ENCODE results near the gene ADAM12.

Gene ADAM12

DNA sequence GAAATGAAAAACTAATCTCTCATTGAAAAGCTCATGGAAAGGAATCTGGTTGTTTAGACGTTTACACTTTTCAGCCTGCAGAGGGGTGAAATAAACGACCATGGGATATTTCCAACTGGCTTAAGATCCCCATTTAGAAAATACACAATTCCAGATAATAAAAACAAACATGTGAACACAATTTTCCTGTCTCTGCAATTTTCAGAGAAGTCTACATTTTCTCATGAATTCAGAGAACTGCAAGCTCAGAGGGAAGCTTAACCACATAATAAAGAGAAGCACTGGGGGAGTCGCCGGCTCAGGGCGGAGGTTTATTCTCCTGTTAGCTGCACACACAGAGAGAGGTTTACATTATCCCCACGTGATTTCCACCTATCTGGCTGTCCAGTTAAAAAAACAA lies 276.8 kb downstream of the ADAM12 start:
- no peak for TF ChIP-seq CTCF (IDR thresholded peaks at IDR 0.05; ENCODE audit: borderline replicate concordance, insufficient read depth, low read depth, low read length)
- no peak overlapping the region for H3K4me3 ChIP-seq (ENCODE audit: low read depth, low read length)

DNA sequence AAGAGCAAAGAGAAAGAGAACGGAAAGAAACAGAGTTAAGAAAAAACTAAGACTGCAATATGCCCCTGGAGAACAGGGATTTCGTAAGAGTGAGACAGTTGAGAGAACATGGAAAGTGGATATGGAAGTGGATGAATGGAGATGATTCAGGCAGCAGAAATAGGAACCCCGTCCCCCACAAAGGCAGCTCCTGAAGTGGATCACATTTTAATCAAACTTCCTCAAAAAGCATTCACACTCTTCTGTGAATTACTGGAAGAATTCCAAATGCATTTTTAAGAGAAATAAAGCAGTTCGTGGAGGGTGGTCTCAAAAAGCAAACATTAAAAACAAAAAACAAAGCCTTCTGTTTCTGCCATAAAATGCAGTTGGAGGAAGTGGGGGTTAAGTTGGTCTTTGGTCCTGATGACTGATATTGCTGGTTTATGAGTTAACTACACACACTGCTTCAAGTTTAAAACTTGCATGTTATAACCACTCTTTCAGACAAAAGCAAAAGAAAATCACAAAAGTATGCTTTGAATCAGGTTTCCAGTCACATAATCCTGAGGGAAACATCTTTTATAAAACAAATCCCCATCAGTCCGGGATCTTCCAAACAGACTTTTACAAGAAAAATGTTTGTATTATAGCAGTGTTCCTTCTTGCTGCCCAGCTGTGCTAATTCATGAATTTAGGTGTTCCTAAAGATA lies 277.6 kb downstream of the ADAM12 start:
- H3K4me3 ChIP-seq (ENCODE audit: low read depth, low read length) = no peak overlapping the region
- TF ChIP-seq CTCF (IDR thresholded peaks at IDR 0.05; ENCODE audit: borderline replicate concordance, insufficient read depth, low read depth, low read length) = no peak

DNA sequence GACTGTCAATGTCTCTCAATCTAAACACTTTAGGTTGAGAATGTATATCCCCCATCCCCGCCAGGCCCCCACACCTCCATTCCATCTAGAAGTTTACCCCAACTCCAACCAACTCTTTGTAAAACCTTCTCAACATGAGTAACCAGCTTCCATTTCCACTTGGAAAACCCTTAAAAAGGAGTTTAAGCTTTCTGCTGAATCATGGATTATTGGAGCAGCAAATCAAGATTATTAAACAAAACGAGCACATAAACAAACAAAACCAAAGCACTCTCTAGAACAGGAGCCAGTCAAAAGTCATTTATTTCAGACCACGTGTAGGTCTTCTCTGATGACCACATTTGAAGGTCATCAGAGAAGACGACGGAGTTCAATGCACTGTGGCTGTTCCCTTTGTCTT lies 278.4 kb downstream of the ADAM12 start:
- TF ChIP-seq CTCF (IDR thresholded peaks at IDR 0.05; ENCODE audit: borderline replicate concordance, insufficient read depth, low read depth, low read length) = no peak

DNA sequence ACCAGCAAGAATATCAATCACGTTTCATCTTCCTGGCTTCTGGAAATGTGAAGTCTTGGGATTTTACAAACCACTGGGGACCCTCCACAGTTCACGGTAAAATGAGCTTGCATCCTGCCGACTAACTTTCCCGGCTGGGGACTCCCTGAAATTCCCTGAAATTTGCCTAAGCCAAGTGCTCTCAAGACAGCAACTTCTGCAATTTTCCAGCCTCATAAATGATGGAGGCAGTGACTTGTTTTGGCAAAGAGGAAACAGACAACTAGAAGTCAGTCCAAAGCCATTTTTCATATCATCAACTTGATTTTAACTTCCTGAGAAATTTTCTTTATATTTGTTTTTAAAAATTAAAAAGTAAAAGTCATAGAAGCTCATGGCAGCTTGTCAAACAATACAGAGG lies 279.6 kb downstream of the ADAM12 start:
- H3K4me3 ChIP-seq (ENCODE audit: low read depth, low read length) = no peak overlapping the region
- no peak for TF ChIP-seq CTCF (IDR thresholded peaks at IDR 0.05; ENCODE audit: borderline replicate concordance, insufficient read depth, low read depth, low read length)

More for the DNA sequence above, 278.4 kb downstream of the ADAM12 start:
- H3K4me3 ChIP-seq (ENCODE audit: low read depth, low read length) = no peak overlapping the region

DNA sequence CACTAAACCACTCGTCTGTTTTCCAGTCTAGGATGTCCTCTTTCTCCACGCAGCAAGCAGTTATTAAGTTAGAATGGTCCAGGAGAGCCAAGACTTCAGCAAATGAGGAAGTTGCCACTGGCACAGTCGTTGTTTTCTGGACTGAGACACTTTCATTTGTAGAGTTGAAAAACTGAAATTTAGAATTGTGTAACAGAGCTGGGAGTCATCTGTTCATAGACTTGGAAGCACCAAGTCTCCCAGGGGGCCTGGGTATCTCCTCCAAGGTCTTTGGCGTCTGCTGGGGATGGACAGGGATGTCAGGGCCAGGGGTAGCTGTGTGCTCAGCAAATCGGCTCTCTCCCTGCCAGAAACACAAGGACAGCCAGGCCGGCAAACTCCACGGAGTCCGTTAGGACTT lies 283.5 kb downstream of the ADAM12 start:
- no peak overlapping the region for H3K4me3 ChIP-seq (ENCODE audit: low read depth, low read length)
- TF ChIP-seq CTCF (IDR thresholded peaks at IDR 0.05; ENCODE audit: borderline replicate concordance, insufficient read depth, low read depth, low read length) = no peak

DNA sequence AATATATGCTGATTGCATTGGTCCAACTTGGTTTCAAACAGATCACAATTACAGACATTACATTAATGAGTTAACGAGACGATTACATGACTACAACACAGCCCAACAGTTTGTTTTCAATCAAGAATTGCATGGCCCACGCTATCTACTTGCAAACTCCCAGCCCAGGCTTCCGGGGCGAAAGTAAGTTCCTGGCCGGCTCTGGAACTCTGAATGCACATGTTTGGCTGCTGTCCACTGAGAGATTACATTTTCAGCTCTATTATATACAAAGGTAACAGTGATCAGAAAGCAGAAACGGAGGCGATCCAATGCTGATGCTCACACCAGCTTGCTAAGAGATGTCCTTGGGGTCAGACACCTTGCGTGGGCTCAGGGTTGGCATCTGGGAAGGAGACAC lies 285.6 kb downstream of the ADAM12 start:
- TF ChIP-seq CTCF (IDR thresholded peaks at IDR 0.05; ENCODE audit: borderline replicate concordance, insufficient read depth, low read depth, low read length) = no peak
- no peak overlapping the region for H3K4me3 ChIP-seq (ENCODE audit: low read depth, low read length)

GRCh38 chr10:126101736-126102135 lies 286.5 kb downstream of the ADAM12 start:
- no peak overlapping the region for H3K4me3 ChIP-seq (ENCODE audit: low read depth, low read length)
- TF ChIP-seq CTCF (IDR thresholded peaks at IDR 0.05; ENCODE audit: borderline replicate concordance, insufficient read depth, low read depth, low read length) = no peak
